ENCODE data around the gene DNM2. TPM values are rescaled to one million over a fixed set of nuclear protein-coding genes. Genes with fewer than 3 reads are reported as not detected.

The DNM2 gene
- total and polyA plus RNA-seq, 2 of the 13 experiments (the other 11 are each of a cell fraction or from before 2014, with no cell fraction given): 41.7 to 59.8 TPM

DNA sequence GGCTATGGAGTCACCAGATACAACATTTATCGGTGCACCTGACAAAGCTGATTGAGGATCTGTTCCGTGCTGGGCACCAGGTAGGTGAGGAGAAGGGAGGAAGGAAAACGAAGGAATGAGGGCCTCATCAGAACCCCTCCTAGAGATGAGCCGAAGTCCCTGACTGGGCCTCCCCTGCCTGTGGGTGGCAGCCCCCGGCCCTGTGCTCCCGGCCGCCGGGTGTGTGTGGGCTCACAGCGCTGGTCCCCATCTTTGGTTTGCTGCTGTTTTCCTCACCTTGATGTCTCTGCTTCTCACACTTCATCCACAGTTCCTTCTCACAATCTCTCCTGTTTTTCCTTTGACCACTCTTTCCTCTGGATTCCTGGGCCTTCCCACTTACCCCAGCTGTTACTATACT is 85.4 kb downstream of the DNM2 start:
- H3K27ac ChIP-seq (ENCODE audit: extremely low read length, insufficient read depth, low read length): no peak overlapping the region
- 94% methylated on average over 9 of the region's 9 CpGs for WGBS (ENCODE audit: low lambda C conversion rate)
- H4K20me1 ChIP-seq (ENCODE audit: insufficient read depth, low read length): no peaks in the 10 kb centered on the region
- H3K9ac ChIP-seq (ENCODE audit: insufficient read depth, low read depth, low read length): no peak overlapping the region
- ChIA-PET POLR2A (no interaction called here), CTCF (ENCODE audit: low intra/inter-chr PET ratio, low total read pairs) (no interaction called here)
- no peaks in the 10 kb centered on the region for H3K9me3 ChIP-seq (ENCODE audit: low read length)
- no peak overlapping the region for H2AFZ ChIP-seq (ENCODE audit: low read length)
- in situ Hi-C loops (cut with HindIII; ENCODE audit: extremely low pct_ligation_motif_present, low pct_unique_long_range_greater_than_20kb) (no loop called here), intact Hi-C loops (cut with micrococcal nuclease; ENCODE audit: unreplicated experiment) (no loop called here)
- DNase-seq (ENCODE audit: low spot score) (no peak), FAIRE-seq (no peak), ATAC-seq (no peak)
- no peaks in the 10 kb centered on the region for H3K79me2 ChIP-seq (ENCODE audit: insufficient read depth, low read length)
- no peaks in the 10 kb centered on the region for H3K27me3 ChIP-seq (ENCODE audit: control insufficient read depth in 1 of 2, insufficient read depth in 2 of 2, low read length in 2 of 2)
- peaks cover 22 to 58% of the 10 kb centered on the region in 2 experiments; a peak in 4 of 5 replicates for H3K36me3 ChIP-seq (replicated peaks in 1 of 2; ENCODE audit: control insufficient read depth in 1 of 2, insufficient read depth in 2 of 2, low read length in 2 of 2)
- H3K4me1 ChIP-seq (ENCODE audit: insufficient read depth, low read length): no peaks in the 10 kb centered on the region
- BruUV-seq (replicated peaks): no TSS peak
- no peak overlapping the region for H3K4me2 ChIP-seq (ENCODE audit: low read depth, low read length)
- TF ChIP-seq KMT2B (CRISPR knock-in tag; IDR thresholded peaks at IDR 0.05) (no peak), NFIC (IDR thresholded peaks at IDR 0.05; ENCODE audit: low read length) (no peak), TAF15 (IDR thresholded peaks at IDR 0.05; ENCODE audit: low read depth, low read length, poor library complexity, severe bottlenecking) (no peak), BORCS8-MEF2B (CRISPR knock-in tag; IDR thresholded peaks at IDR 0.05) (no peak), BHLHE40 (IDR thresholded peaks at IDR 0.05; ENCODE audit: low read length) (no peak), SYNCRIP (IDR thresholded peaks at IDR 0.05; ENCODE audit: insufficient read depth, low read depth, low read length) (no peak), SMAD9 (CRISPR knock-in tag; IDR thresholded peaks at IDR 0.05) (no peak), ZNF549 (CRISPR knock-in tag; IDR thresholded peaks at IDR 0.05) (no peak), ZNF597 (CRISPR knock-in tag; IDR thresholded peaks at IDR 0.05) (no peak), TFDP1 (CRISPR knock-in tag; IDR thresholded peaks at IDR 0.05; ENCODE audit: borderline replicate concordance) (no peak), SOX5 (CRISPR knock-in tag; IDR thresholded peaks at IDR 0.05; ENCODE audit: borderline replicate concordance) (no peak), ZNF567 (CRISPR knock-in tag; IDR thresholded peaks at IDR 0.05; ENCODE audit: borderline replicate concordance) (no peak), NFIB (CRISPR knock-in tag; IDR thresholded peaks at IDR 0.05; ENCODE audit: borderline replicate concordance) (no peak), PCBP2 (optimal IDR thresholded peaks at IDR 0.05; ENCODE audit: low read depth, low read length, poor library complexity, severe bottlenecking) (no peak), ZNF431 (CRISPR knock-in tag; IDR thresholded peaks at IDR 0.05; ENCODE audit: borderline replicate concordance, low read depth) (no peak), ZC3H4 (CRISPR knock-in tag; IDR thresholded peaks at IDR 0.05; ENCODE audit: borderline replicate concordance) (no peak), ZNF124 (CRISPR knock-in tag; IDR thresholded peaks at IDR 0.05) (no peak), ELF4 (CRISPR knock-in tag; IDR thresholded peaks at IDR 0.05; ENCODE audit: borderline replicate concordance) (no peak), MTF1 (CRISPR knock-in tag; IDR thresholded peaks at IDR 0.05) (no peak)
- no peak overlapping the region for H3K4me3 ChIP-seq (replicated peaks in 1 of 3; ENCODE audit: insufficient read depth in 1 of 3, low read depth in 2 of 3, low read length in 3 of 3)

All from HepG2 (cell line).